Astrocyte of the spinal cord (primary cell): ENCODE data around the gene RERE.

Experiments used
- DNase-seq: peaks from one replicate; pipeline ENCODE4 v3.0.0; 2011; ENCODE audit warnings: low read depth, low spot score
- H3K4me3 ChIP-seq: 2 replicates; pipeline ENCODE4 v1.5.1; 2011; ENCODE audit warnings: low read depth, mild to moderate bottlenecking, low read length, moderate library complexity
- CTCF ChIP-seq: IDR thresholded peaks from 2 replicates; pipeline ENCODE4 v1.5.1; 2012; ENCODE audit warnings: low read depth, mild to moderate bottlenecking, low read length, inconsistent platforms
- in situ Hi-C: cut with HindIII; loops from 2 replicates; pipeline ENCODE4 v1.10.0; 2017; ENCODE audit warnings: low sequenced_read_pairs

Gene RERE

GRCh38 chr1:8431784-8432183, 385.7 kb downstream of the RERE start:
- no peak overlapping the region for H3K4me3 ChIP-seq
- no peak for TF ChIP-seq CTCF
- in situ Hi-C loops = no loop called here
- DNase-seq = no peak

- no peak overlapping the region for H3K4me3 ChIP-seq
- TF ChIP-seq CTCF = peak; percentile 8
- in situ Hi-C loops = no loop called here
- DNase-seq = no peak
Measured at GRCh38 chr1:8431019-8431418, 386.4 kb downstream of the RERE start.

- DNase-seq = no peak
- in situ Hi-C loops = no loop called here
- no peak overlapping the region for H3K4me3 ChIP-seq
- no peak for TF ChIP-seq CTCF
Measured at GRCh38 chr1:8430476-8430875, 387.0 kb downstream of the RERE start.

GRCh38 chr1:8429549-8430110, 387.8 kb downstream of the RERE start:
- in situ Hi-C loops = no loop called here
- DNase-seq = no peak
- TF ChIP-seq CTCF = no peak
- H3K4me3 ChIP-seq = no peak overlapping the region

GRCh38 chr1:8428441-8428840, 389.0 kb downstream of the RERE start:
- no peak for TF ChIP-seq CTCF
- no peak for DNase-seq
- no peak overlapping the region for H3K4me3 ChIP-seq
- in situ Hi-C loops = no loop called here

DNA sequence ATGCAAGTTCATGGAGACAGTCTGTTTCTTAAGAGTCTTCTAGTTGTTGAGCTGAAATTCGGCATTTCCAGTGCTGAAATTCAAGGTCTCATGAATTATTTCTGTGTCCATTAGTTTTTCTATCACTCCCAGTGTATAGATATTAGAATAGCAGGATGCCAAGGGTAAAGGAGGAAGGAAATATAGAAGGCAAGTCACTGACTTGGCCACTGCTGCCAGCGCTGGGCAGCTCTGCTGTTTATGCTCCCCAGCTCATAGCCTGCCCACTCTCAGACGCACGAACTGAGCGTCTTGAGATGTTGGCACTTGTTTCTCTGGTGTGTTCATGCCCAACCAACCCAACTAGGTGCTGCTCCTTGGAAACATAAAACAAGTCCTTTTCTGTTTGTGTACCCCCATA, 389.5 kb downstream of the RERE start:
- in situ Hi-C loops = no loop called here
- TF ChIP-seq CTCF = no peak
- H3K4me3 ChIP-seq = no peak overlapping the region

GRCh38 chr1:8427493-8427892, 389.9 kb downstream of the RERE start:
- DNase-seq = peak; percentile 21
- in situ Hi-C loops = no loop called here
- H3K4me3 ChIP-seq = no peak overlapping the region
- TF ChIP-seq CTCF = no peak

More for the DNA sequence above, 389.5 kb downstream of the RERE start:
- no peak for DNase-seq
